Thymus (tissue), 11 donors: ENCODE measurements around the gene SAMD5. TPM values are rescaled to one million over a fixed set of nuclear protein-coding genes. Genes with fewer than 3 reads are reported as not detected.
A peak's percentile ranks its signal among the peaks of the same experiment; 100 is the strongest.
"Not testable (repeated sequence)": the region's sequence is repeated elsewhere in the genome, so short reads cannot be mapped to it uniquely, and the experiment has no call there.

Experiments
- DNase-seq, 9 donors: peaks; one replicate each; pipeline ENCODE4 v3.0.0-alpha.2; 2013; ENCODE audit warnings: low spot score in 9 of 9, low read depth in 6 of 9, missing footprints in 1 of 9
- H3K27ac ChIP-seq, 2 donors: one replicate each; pipeline ENCODE4 v1.5.1; 2013; ENCODE audit warnings: control low read depth in 1 of 2, low read depth in 1 of 2, low read length in 1 of 2, mild to moderate bottlenecking in 1 of 2, moderate library complexity in 1 of 2
- H3K27me3 ChIP-seq, 2 donors: one replicate each; pipeline ENCODE4 v1.5.1; 2013; ENCODE audit warnings: low read length in 1 of 2; ENCODE audit not compliant: control insufficient read depth in 2 of 2, insufficient read depth in 1 of 2
- H3K36me3 ChIP-seq, 2 donors: one replicate each; pipeline ENCODE4 v1.5.1; 2013; ENCODE audit warnings: low read length in 1 of 2, mild to moderate bottlenecking in 1 of 2, moderate library complexity in 1 of 2; ENCODE audit not compliant: control insufficient read depth in 2 of 2, insufficient read depth in 2 of 2
- H3K4me1 ChIP-seq, 2 donors: one replicate each; pipeline ENCODE4 v1.5.1; 2013; ENCODE audit warnings: low read length in 2 of 2; ENCODE audit not compliant: control insufficient read depth in 2 of 2, insufficient read depth in 2 of 2
- H3K4me3 ChIP-seq, 2 donors: one replicate each; pipeline ENCODE4 v1.5.1; 2013; ENCODE audit warnings: low read length in 2 of 2, control low read depth in 1 of 2, mild to moderate bottlenecking in 1 of 2
- H3K9me3 ChIP-seq, 2 donors: one replicate each; pipeline ENCODE4 v1.5.1; 2013; ENCODE audit warnings: low read length in 1 of 2, mild to moderate bottlenecking in 1 of 2; ENCODE audit not compliant: control insufficient read depth in 2 of 2, insufficient read depth in 1 of 2
- WGBS: extraction: QIAGEN DNeasy Blood & Tissue Kit; methylation state at CpG from one replicate; pipeline ENCODE4 v1.1.7; 2013; 5-methylcytosine and 5-hydroxymethylcytosine counted together
- polyA plus RNA-seq: library from polyadenylated mRNA; stranded (reverse); fragments of 200-250 nt; gene quantifications from one replicate; pipeline ENCODE4 v1.2.3, GENCODE V29; 2013
- total RNA-seq: library from RNA; stranded (reverse); fragments of 120-200 nt; gene quantifications from one replicate; pipeline ENCODE4 v1.2.4, GENCODE V29; 2013
- donor health status: healthy.

Gene SAMD5
- total and polyA plus RNA-seq, 2 donors, result 0.42 to 1.2 TPM

DNA sequence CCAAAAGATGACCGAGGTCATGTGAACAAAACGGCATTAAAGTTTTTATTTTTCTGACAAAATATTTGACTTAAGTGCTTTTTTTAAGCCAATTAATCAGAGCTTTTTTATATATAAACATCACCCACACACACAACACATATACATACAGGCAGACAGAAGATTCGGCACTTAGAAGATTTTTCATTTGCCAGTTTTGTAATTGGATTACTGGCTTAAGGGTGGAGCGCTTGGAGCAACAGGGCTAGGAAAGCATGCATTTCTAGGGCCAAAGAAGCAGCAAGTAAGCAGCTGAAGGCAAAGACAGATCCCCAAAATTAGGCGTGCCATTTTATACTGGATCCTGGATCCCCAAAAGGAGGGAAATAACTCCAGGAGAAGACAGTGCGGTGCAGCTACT is 30.3 kb downstream of the SAMD5 start:
- DNase-seq, result no peak
- no peaks in the 10 kb centered on the region for H3K36me3 ChIP-seq
- H3K4me1 ChIP-seq, result no peaks in the 10 kb centered on the region
- no peaks in the 10 kb centered on the region for H3K27me3 ChIP-seq
- H3K27ac ChIP-seq, result no peak overlapping the region
- H3K9me3 ChIP-seq, result peaks cover 0 to 4% of the 10 kb centered on the region in 2 donors
- H3K4me3 ChIP-seq, result no peak overlapping the region
- WGBS, result 97% methylated on average over 6 of the region's 6 CpGs

DNA sequence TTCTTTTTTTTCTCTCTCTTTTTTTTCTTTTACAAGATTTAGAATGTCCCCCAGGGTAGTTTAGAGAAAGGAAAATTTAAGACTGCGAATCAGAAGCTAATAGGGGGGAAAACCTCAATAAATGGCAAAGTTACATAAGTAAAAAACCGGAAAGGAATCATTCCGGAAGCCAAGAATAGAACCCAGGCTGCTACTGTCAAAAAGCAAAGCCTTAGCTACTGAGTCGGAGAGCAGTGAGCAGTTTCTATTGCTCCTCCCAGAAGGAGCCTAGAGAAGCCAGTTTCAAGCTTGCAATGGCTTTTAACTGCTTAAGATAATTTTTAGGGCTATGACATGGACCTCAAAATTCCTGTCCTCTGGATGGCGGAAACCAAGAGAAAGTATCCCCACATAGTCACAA is 31.6 kb downstream of the SAMD5 start:
- H3K4me1 ChIP-seq, result no peaks in the 10 kb centered on the region
- 87% methylated on average over 5 of the region's 5 CpGs for WGBS
- DNase-seq, result no peak
- no peaks in the 10 kb centered on the region for H3K27me3 ChIP-seq
- peaks cover 0 to 4% of the 10 kb centered on the region in 2 donors for H3K9me3 ChIP-seq
- H3K27ac ChIP-seq, result no peak overlapping the region
- H3K36me3 ChIP-seq, result no peaks in the 10 kb centered on the region
- H3K4me3 ChIP-seq, result no peak overlapping the region

DNA sequence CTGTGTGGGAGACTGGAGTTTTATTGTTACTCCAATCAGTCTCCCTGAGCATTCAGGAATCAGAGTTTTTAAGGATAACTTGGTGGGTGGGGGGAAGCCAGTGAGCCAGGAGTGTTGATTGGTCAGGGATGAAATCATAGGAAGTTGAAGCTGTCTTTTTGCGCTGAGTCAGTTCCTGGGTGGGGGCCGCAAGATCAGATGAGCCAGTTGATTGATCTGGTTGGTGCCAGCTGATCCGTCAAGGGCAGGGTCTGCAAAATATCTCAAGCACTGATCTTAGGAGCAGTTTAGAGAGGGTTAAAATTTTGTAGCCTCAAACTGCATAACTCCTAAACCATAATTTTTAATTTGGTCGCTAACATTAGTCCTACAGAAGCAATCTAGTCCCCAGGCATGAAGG is 33.9 kb downstream of the SAMD5 start:
- not testable (repeated sequence) for H3K27me3 ChIP-seq, H3K9me3 ChIP-seq, DNase-seq, H3K27ac ChIP-seq, H3K4me1 ChIP-seq, H3K4me3 ChIP-seq, H3K36me3 ChIP-seq
- WGBS, result 98% methylated on average over 4 of the region's 4 CpGs

DNA sequence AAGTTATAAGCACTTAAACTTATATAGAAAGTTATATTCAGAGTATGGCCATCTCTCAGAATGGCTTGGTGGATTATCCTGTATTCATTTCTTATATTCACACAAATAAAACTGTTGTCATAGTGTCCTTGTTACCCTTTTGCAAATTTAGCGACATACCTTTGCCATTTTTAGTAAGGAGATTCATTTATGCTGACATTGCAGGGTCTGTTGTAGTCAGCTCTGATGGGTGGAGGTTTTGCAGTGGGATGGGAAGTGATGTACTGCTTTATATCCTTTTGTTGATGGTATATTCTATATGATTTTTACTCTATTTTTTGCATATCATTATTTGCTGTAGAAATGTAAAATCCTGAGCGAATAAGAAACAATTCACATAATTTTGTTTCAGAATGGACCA is 35.9 kb downstream of the SAMD5 start:
- Histone ChIP-seq H3K9me3 (peaks cover 0 to 4% of the 10 kb centered on the region in 2 donors), H3K27ac (no peak overlapping the region), H3K4me3 (no peak overlapping the region), H3K27me3 (no peaks in the 10 kb centered on the region), H3K36me3 (no peaks in the 10 kb centered on the region), H3K4me1 (no peaks in the 10 kb centered on the region)
- no peak for DNase-seq
- 93% methylated on average over 2 of the region's 2 CpGs for WGBS

DNA sequence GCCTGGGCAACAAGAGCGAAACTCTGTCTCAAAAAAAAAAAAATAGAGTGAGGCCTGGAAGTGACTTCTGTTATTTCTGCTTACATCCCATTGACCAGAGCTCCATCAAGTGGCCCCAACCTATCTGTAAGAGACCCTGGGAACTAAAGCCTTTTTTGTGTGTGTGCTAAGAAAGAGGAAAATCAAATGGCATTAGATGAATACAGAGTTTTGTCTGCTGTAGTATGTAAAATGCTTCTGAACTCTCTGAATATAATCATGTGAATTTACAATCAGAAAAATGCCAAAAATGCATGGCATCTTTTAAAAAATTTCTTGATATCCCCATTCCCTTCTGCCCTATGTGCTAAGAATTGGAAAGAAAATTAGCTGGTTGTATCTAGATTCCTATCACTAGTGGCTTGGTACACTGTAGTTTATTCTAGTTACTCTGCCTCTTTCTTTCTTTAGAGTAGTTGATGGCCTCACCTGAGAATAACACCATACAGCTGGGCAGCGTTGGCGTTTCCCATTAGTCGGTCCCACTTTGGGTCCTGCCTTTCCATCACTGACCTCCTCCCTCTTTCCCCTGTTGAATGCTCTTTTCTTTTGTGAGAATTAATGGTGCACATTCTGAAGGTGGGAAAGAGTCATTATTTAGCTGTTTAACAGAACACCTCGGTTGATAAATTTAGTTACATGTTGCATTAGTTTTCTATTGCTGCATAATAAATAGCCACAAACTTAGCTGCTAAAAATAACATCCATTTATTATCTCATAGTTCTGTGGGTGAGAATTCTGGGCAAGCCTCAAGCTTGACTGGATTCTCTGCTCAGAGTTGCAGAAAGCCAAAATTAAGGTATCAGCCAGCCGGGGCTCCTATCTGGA is 38.2 kb downstream of the SAMD5 start:
- Histone ChIP-seq H3K27me3 (no peaks in the 10 kb centered on the region), H3K36me3 (no peaks in the 10 kb centered on the region), H3K27ac (no peak overlapping the region), H3K4me1 (no peaks in the 10 kb centered on the region), H3K4me3 (no peak overlapping the region), H3K9me3 (peaks cover 0 to 4% of the 10 kb centered on the region in 2 donors)
- DNase-seq, result no peak
- WGBS, result 97% methylated on average over 6 of the region's 6 CpGs

DNA sequence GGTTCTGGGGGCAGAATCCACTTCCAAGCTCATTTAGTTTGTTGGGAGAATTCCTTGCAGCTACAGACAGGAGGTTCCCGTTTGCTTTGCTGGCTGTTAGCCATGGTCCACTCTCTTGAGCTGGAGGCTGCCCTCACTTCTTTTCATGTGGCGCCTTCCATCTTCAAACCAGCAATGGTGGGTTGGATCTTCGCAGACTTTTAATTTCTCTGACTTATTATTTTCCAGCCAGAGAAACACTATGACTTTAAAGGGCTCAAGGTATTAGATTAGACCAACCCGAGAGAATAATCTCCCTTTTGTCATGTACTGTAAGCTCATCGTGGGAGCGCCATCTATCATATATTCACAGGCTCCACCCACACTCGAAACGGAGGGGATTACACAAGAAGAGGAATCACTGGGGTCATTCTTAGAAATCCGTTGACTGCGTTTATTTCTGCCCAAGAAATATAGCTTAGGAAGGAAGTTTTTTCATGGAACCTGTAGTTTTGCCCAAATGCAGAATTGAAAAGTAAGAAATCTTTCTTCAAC is 38.9 kb downstream of the SAMD5 start:
- Histone ChIP-seq H3K27ac (no peak overlapping the region), H3K36me3 (no peaks in the 10 kb centered on the region), H3K27me3 (no peaks in the 10 kb centered on the region), H3K9me3 (no peaks in the 10 kb centered on the region), H3K4me1 (no peaks in the 10 kb centered on the region), H3K4me3 (no peak overlapping the region)
- 94% methylated on average over 10 of the region's 10 CpGs for WGBS
- DNase-seq, result no peak

DNA sequence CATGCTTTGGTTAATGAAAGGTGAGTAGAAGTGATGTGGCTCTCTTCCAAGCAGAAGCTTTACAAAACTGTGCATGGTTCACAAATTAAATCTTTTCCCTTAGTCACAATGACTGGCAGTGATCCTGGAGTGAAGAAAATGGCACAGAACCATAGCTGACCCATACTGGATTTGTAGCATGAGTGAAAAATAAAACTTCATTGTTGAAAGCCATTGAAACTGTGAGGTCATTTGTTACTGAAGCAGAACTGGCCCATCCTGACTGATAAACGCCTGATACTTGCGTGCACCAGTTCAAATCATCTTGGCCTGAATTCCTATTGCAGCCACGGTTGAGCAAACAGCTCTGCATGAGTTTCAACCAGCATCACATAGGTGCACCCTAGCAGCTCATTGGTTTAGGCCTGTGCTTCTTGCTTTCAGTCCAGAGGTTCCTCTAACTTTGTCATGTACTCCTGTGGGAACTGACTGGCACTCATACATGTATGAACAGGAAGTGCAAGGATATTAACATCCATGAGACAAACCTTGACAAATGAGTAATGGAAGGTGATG is 40.5 kb downstream of the SAMD5 start:
- Histone ChIP-seq H3K36me3 (no peaks in the 10 kb centered on the region), H3K27me3 (no peaks in the 10 kb centered on the region), H3K27ac (no peak overlapping the region), H3K9me3 (no peaks in the 10 kb centered on the region), H3K4me1 (no peaks in the 10 kb centered on the region), H3K4me3 (no peak overlapping the region)
- DNase-seq, result peak in 1 of 9 donors; percentile 2
- 94% methylated on average over 3 of the region's 3 CpGs for WGBS

DNA sequence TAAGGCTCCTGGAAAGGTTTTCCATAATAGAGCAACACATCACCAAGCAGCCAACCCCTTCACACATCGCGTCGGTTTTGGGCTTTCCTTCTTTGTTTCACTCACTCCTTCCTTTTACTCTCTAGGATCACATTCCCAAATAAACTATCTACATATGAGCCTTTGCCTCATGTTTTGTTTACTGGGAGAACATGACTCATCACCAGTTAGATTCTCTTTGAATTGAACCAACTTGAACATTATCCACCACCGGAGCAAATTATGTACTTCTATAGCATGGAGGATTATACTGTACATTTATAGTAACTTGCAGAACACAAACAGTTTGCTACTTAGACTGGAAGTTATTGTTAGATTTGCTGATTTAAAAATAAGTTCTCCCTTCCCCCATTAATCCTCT is 41.0 kb downstream of the SAMD5 start:
- DNase-seq, result no peak
- no peaks in the 10 kb centered on the region for H3K36me3 ChIP-seq
- no peaks in the 10 kb centered on the region for H3K4me1 ChIP-seq
- WGBS, result 97% methylated on average over 4 of the region's 4 CpGs
- no peaks in the 10 kb centered on the region for H3K27me3 ChIP-seq
- H3K4me3 ChIP-seq, result no peak overlapping the region
- H3K9me3 ChIP-seq, result no peaks in the 10 kb centered on the region
- H3K27ac ChIP-seq, result no peak overlapping the region

DNA sequence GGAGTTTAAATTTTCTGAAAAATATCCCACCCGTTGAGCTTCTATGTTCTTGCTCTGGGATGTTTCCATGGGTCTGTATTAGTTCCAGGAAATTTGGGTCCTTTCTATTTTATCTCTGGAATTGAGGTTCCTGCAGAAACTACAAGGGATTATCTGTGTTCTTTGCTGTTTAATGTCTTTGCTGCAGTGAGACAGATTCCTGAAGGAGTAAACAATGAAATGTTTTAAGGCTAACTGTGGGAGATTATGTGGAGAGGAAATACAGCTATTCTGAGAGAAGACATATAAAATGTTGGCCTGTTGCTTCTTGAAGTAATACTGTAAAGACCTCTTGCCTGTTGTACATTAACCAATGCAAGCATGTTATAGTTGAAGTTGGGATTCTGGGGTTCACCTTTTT is 43.5 kb downstream of the SAMD5 start:
- whole genome bisulfite sequencing, result 97% methylated on average over 1 of the region's 1 CpG
- H3K4me1 ChIP-seq, result no peaks in the 10 kb centered on the region
- H3K27me3 ChIP-seq, result no peaks in the 10 kb centered on the region
- H3K27ac ChIP-seq, result no peak overlapping the region
- no peaks in the 10 kb centered on the region for H3K9me3 ChIP-seq
- H3K36me3 ChIP-seq, result no peaks in the 10 kb centered on the region
- H3K4me3 ChIP-seq, result no peak overlapping the region
- DNase-seq, result no peak
